Transverse colon (tissue), 4 donors: ENCODE data around the gene REC114. TPM values are rescaled to one million over a fixed set of nuclear protein-coding genes. Genes with fewer than 3 reads are reported as not detected.

Experiments used
- DNase-seq: peaks from one replicate; pipeline ENCODE4 v3.0.0-alpha.2; 2019
- H3K27ac ChIP-seq, 4 donors: fragments of 200-600 bp; sonication (generic); 2 replicates each; pipeline ENCODE4 v1.5.1; 2016 to 2018; ENCODE audit warnings: inconsistent platforms in 4 of 4
- H3K27me3 ChIP-seq: fragments of 200-600 bp; sonication (generic); 2 replicates; pipeline ENCODE4 v1.5.1; 2017; ENCODE audit warnings: inconsistent platforms
- H3K36me3 ChIP-seq, 4 donors: fragments of 200-600 bp; sonication (generic); 2 replicates each; pipeline ENCODE4 v1.5.1; 2017 to 2019; ENCODE audit warnings: inconsistent platforms in 4 of 4
- H3K4me1 ChIP-seq, 4 donors: fragments of 200-600 bp; sonication (generic); 2 replicates each; pipeline ENCODE4 v1.5.1; 2017 to 2020; ENCODE audit warnings: inconsistent platforms in 4 of 4
- H3K4me3 ChIP-seq, 4 donors: fragments of 200-600 bp; sonication (generic); 1 replicate in 1 of 4; 2 replicates in 3 of 4; pipeline versions ENCODE4 v1.5.1 to v1.6.1; 2017 to 2019; ENCODE audit warnings: inconsistent platforms in 4 of 4
- H3K9me3 ChIP-seq, 2 donors: fragments of 200-600 bp; sonication (generic); 2 replicates each; pipeline ENCODE4 v1.5.1; 2017 to 2019; ENCODE audit warnings: inconsistent platforms in 2 of 2
- CTCF ChIP-seq, 5 experiments: fragments of 200-600 bp in 3 of 5; fragments of 450-650 bp in 2 of 5; sonication (generic) in 3 of 5; IDR thresholded peaks; 1 replicate in 2 of 5; 2 replicates in 3 of 5; pipeline ENCODE4 v1.5.1; 2016 to 2017; ENCODE audit warnings: antibody characterized with exemption in 5 of 5, inconsistent platforms in 3 of 5, mild to moderate bottlenecking in 2 of 5, moderate library complexity in 1 of 5
- EP300 ChIP-seq: sonication (generic); formaldehyde crosslinking; IDR thresholded peaks from one replicate; pipeline ENCODE4 v1.6.1; 2017; ENCODE audit warnings: antibody characterized with exemption, low read depth
- POLR2A ChIP-seq: fragments of 450-650 bp; IDR thresholded peaks from one replicate; pipeline ENCODE4 v1.6.1; 2016; ENCODE audit warnings: antibody characterized with exemption, mild to moderate bottlenecking, moderate library complexity
- POLR2AphosphoS5 ChIP-seq, 3 donors: sonication (generic); formaldehyde crosslinking; IDR thresholded peaks; one replicate each; pipeline ENCODE4 v1.6.1; 2016; ENCODE audit warnings: antibody characterized with exemption in 3 of 3
- WGBS, 2 donors: methylation state at CpG; one replicate each; pipeline ENCODE4 v1.1.5; 2018; ENCODE audit warnings: low coverage in 1 of 2; 5-methylcytosine and 5-hydroxymethylcytosine counted together
- in situ Hi-C, 4 donors: fragments of 200-750 bp; cut with MboI; loops; one replicate each; pipeline versions ENCODE4 v1.15.0 to v1.15.1; 2017; ENCODE audit warnings: low sequenced_read_pairs in 3 of 4, low pct_ligation_motif_present in 1 of 4, low pct_unique_long_range_greater_than_20kb in 1 of 4
- intact Hi-C: fragments of 100-400 bp; cut with DNase I; formaldehyde crosslinking; loops from one replicate; pipeline ENCODE4 v1.15.1; 2023; ENCODE audit warnings: low total_unique reads
- total RNA-seq, 4 donors: library from RNA; depleted of rRNA; stranded (reverse); fragments of >200 nt; gene quantifications; one replicate each; pipeline ENCODE4 v1.1.0, GENCODE V29; 2016

The REC114 gene
- total RNA-seq, 4 donors from 2014 or later, result not detected

- H3K4me3 ChIP-seq, result no peak overlapping the region
- no peak overlapping the region for H3K27ac ChIP-seq
- WGBS, 2 donors, result 86% methylated on average over 4 to 5 of the region's 5 CpGs
- no peak for DNase-seq
- H3K27me3 ChIP-seq, result peaks cover 23% of the 10 kb centered on the region
- no peaks in the 10 kb centered on the region for H3K36me3 ChIP-seq
- H3K4me1 ChIP-seq, result no peaks in the 10 kb centered on the region
- intact Hi-C loops (no loop called here), in situ Hi-C loops (no loop called here)
- H3K9me3 ChIP-seq, result no peaks in the 10 kb centered on the region
- TF ChIP-seq CTCF (IDR thresholded peaks at IDR 0.05) (no peak), EP300 (no peak), POLR2A (no peak), POLR2AphosphoS5 (IDR thresholded peaks at IDR 0.05) (no peak)
Observed at GRCh38 chr15:73474785-73475184, 31.8 kb downstream of the REC114 start.

DNA sequence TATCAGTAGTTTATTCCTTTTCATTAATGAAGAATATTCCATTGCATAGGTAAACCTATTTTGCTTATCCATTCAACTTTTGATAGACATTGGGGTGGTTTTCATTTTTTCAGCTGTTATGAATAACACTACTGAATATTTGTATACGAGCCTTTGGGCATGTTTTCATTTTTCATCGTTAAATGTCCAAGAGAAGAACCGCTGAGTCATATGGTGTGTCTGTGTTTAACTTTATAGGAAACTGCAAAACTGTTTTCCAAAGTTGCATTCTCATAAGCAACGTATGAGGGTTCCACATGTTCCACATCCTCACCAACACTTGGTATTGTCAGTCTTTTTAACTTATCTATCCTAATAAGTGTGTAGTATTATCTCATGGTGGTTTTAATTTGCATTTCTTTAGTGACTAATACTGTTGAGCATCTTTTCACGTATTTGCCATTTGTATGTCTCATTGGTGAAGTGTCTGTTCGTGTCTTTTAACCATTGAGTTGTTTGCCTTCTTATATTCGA is 33.8 kb downstream of the REC114 start:
- TF ChIP-seq POLR2A (no peak), POLR2AphosphoS5 (IDR thresholded peaks at IDR 0.05) (no peak), CTCF (IDR thresholded peaks at IDR 0.05) (no peak), EP300 (no peak)
- DNase-seq, result no peak
- no peak overlapping the region for H3K27ac ChIP-seq
- no peak overlapping the region for H3K4me3 ChIP-seq
- H3K36me3 ChIP-seq, result no peaks in the 10 kb centered on the region
- WGBS, 2 donors, result 88 to 89% methylated on average over 7 of the region's 7 CpGs
- no peaks in the 10 kb centered on the region for H3K9me3 ChIP-seq
- intact Hi-C loops, result no loop called here
- H3K4me1 ChIP-seq, result no peaks in the 10 kb centered on the region
- H3K27me3 ChIP-seq, result peaks cover 7% of the 10 kb centered on the region
- in situ Hi-C loops, result no loop called here

DNA sequence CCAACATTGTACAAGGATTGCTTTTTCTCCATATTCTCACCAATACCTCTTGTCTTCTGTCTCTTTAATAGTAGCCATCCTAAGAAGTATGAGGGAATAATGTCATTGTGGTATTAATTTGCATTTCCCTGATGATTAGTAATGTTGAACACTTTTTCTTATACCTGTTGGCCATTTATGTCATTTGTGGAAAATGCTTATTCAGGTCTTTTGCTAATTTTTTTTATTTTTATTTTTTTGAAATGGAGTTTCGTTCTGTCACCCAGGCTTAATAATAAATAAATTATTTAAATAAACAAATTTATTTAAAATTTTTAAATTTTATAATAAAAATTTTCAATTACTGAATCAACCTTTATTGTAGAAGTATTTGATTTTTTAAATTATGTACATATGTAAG is 37.1 kb downstream of the REC114 start:
- 75 to 83% methylated on average over 1 of the region's 1 CpG for WGBS, 2 donors
- in situ Hi-C loops, result no loop called here

GRCh38 chr15:73482166-73482565 is 39.2 kb downstream of the REC114 start:
- intact Hi-C loops (no loop called here), in situ Hi-C loops (no loop called here)
- no peak for TF ChIP-seq EP300
- TF ChIP-seq CTCF (IDR thresholded peaks at IDR 0.05), result no peak
- TF ChIP-seq POLR2AphosphoS5 (IDR thresholded peaks at IDR 0.05), result no peak
- TF ChIP-seq POLR2A, result no peak
- no peak for DNase-seq
- 67 to 89% methylated on average over 3 of the region's 3 CpGs for WGBS, 2 donors
- H3K27ac ChIP-seq, result no peak overlapping the region
- no peak overlapping the region for H3K4me3 ChIP-seq
- H3K4me1 ChIP-seq, result no peaks in the 10 kb centered on the region
- H3K27me3 ChIP-seq, result no peaks in the 10 kb centered on the region
- no peaks in the 10 kb centered on the region for H3K36me3 ChIP-seq
- H3K9me3 ChIP-seq, result no peaks in the 10 kb centered on the region

More for the DNA sequence above, 37.1 kb downstream of the REC114 start:
- Histone ChIP-seq H3K4me3 (no peak overlapping the region), H3K9me3 (no peaks in the 10 kb centered on the region), H3K4me1 (no peaks in the 10 kb centered on the region), H3K36me3 (no peaks in the 10 kb centered on the region), H3K27me3 (no peaks in the 10 kb centered on the region), H3K27ac (no peak overlapping the region)
- intact Hi-C loops, result no loop called here
- DNase-seq, result no peak
- TF ChIP-seq CTCF (IDR thresholded peaks at IDR 0.05), result no peak
